Smooth muscle cell (in vitro differentiated cells): ENCODE measurements around the gene PPFIA2. TPM values are rescaled to one million over a fixed set of nuclear protein-coding genes. Genes with fewer than 3 reads are reported as not detected.

ENCODE experiments used
- DNase-seq: peaks from one replicate; lab custom pipeline; 2025; ENCODE audit not compliant: unreplicated experiment; lab: John Stamatoyannopoulos, UW
- H2AFZ ChIP-seq: fragments of 200-600 bp; sonication (generic); 2 replicates; pipeline ENCODE4 v1.6.0; 2016; ENCODE audit warnings: antibody characterized with exemption, low read depth, mild to moderate bottlenecking
- H3F3A ChIP-seq: fragments of 200-600 bp; sonication (generic); 2 replicates; pipeline ENCODE4 v1.6.0; 2017; ENCODE audit warnings: antibody characterized with exemption, low read depth
- H3K27ac ChIP-seq: fragments of 200-600 bp; sonication (generic); 2 replicates; pipeline ENCODE4 v1.5.1; 2016; ENCODE audit warnings: low read depth, mild to moderate bottlenecking
- H3K27me3 ChIP-seq: fragments of 200-600 bp; sonication (generic); 2 replicates; pipeline ENCODE4 v1.6.1; 2016; ENCODE audit warnings: low read depth, mild to moderate bottlenecking
- H3K36me3 ChIP-seq: fragments of 200-600 bp; sonication (generic); 2 replicates; pipeline ENCODE4 v1.5.1; 2016; ENCODE audit warnings: low read depth
- H3K4me1 ChIP-seq: fragments of 200-600 bp; sonication (generic); 2 replicates; pipeline ENCODE4 v1.5.1; 2016; ENCODE audit warnings: low read depth
- H3K4me2 ChIP-seq: fragments of 200-600 bp; sonication (generic); 2 replicates; pipeline ENCODE4 v1.6.0; 2016; ENCODE audit warnings: mild to moderate bottlenecking
- H3K4me3 ChIP-seq: fragments of 200-600 bp; sonication (generic); 2 replicates; pipeline ENCODE4 v1.5.1; 2016; ENCODE audit warnings: mild to moderate bottlenecking
- H3K79me2 ChIP-seq: fragments of 200-600 bp; sonication (generic); 2 replicates; pipeline ENCODE4 v1.6.0; 2016; ENCODE audit warnings: low read depth, mild to moderate bottlenecking
- H3K9ac ChIP-seq: fragments of 200-600 bp; sonication (generic); 2 replicates; pipeline ENCODE4 v1.6.0; 2016; ENCODE audit warnings: low read depth
- H3K9me3 ChIP-seq: fragments of 200-600 bp; sonication (generic); replicated peaks from 2 replicates; pipeline ENCODE4 v1.5.1; 2016; ENCODE audit warnings: low read depth
- H4K20me1 ChIP-seq: fragments of 200-600 bp; sonication (generic); 2 replicates; pipeline ENCODE4 v1.6.0; 2016; ENCODE audit warnings: low read depth
- WGBS: methylation state at CpG from one replicate; pipeline ENCODE4 v1.1.7; 2016; ENCODE audit warnings: low lambda C conversion rate; 5-methylcytosine and 5-hydroxymethylcytosine counted together
- polyA plus RNA-seq: library from polyadenylated mRNA; unstranded; fragments of >200 nt; fragmentation: Nextera tagmentation; extraction: Ambion mirVana; gene quantifications from 2 replicates; pipeline ENCODE4 v1.2.1, GENCODE V29; 2016
- total RNA-seq: library from RNA; depleted of rRNA; stranded (reverse); fragments of >200 nt; gene quantifications from 2 replicates; pipeline ENCODE4 v1.2.3, GENCODE V29; 2014
- TF ChIP-seq, protein P1 (sequence below): fragments of 200-600 bp; sonication (generic); IDR thresholded peaks from 2 replicates; pipeline ENCODE4 v1.5.1; 2017; ENCODE audit warnings: borderline replicate concordance, mild to moderate bottlenecking, antibody characterized with exemption; ENCODE audit not compliant: insufficient read depth, poor library complexity, severe bottlenecking

Gene PPFIA2
- total and polyA plus RNA-seq, 2 experiments from 2014 or later, result not detected

DNA sequence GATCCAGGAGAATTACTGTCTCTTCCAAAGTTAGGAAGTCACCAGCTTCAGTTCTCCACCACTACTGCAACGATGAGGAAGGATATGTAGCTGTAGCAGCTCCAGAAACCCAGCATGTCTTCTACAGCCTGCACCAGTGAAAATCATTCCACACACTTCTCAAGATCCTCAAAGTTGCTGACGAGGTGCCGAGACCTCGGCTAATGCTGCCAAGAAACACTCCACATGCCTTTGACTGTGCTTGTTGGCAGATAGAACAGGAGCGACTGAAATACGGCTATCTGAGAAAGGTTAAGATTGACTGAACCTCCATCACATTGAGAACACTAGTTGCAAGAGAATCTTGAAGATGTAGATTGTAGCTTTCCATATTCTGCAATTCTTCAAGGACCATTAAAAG, 241.9 kb downstream of the PPFIA2 start:
- Histone ChIP-seq H3K9ac (no peak overlapping the region), H3K4me3 (no peak overlapping the region), H3K27ac (no peak overlapping the region), H3K4me1 (no peaks in the 10 kb centered on the region), H4K20me1 (no peaks in the 10 kb centered on the region), H3K4me2 (no peak overlapping the region), H3K36me3 (no peaks in the 10 kb centered on the region), H3K79me2 (no peaks in the 10 kb centered on the region), H2AFZ (no peak overlapping the region), H3K9me3 (no peaks in the 10 kb centered on the region), H3K27me3 (no peaks in the 10 kb centered on the region), H3F3A (no peaks in the 10 kb centered on the region)
- 90% methylated on average over 6 of the region's 6 CpGs for WGBS
- TF ChIP-seq, protein P1, sequence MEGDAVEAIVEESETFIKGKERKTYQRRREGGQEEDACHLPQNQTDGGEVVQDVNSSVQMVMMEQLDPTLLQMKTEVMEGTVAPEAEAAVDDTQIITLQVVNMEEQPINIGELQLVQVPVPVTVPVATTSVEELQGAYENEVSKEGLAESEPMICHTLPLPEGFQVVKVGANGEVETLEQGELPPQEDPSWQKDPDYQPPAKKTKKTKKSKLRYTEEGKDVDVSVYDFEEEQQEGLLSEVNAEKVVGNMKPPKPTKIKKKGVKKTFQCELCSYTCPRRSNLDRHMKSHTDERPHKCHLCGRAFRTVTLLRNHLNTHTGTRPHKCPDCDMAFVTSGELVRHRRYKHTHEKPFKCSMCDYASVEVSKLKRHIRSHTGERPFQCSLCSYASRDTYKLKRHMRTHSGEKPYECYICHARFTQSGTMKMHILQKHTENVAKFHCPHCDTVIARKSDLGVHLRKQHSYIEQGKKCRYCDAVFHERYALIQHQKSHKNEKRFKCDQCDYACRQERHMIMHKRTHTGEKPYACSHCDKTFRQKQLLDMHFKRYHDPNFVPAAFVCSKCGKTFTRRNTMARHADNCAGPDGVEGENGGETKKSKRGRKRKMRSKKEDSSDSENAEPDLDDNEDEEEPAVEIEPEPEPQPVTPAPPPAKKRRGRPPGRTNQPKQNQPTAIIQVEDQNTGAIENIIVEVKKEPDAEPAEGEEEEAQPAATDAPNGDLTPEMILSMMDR, result no peak
- no peak for DNase-seq

- TF ChIP-seq, protein P1, result no peak
- H3K4me3 ChIP-seq, result no peak overlapping the region
- no peaks in the 10 kb centered on the region for H3K79me2 ChIP-seq
- H4K20me1 ChIP-seq, result no peaks in the 10 kb centered on the region
- peak overlapping the region; percentile 93 for H3K27ac ChIP-seq
- H3K9ac ChIP-seq, result no peak overlapping the region
- no peak overlapping the region for H2AFZ ChIP-seq
- peak overlapping the region; percentile 61 for H3K4me2 ChIP-seq
- H3K36me3 ChIP-seq, result no peaks in the 10 kb centered on the region
- H3F3A ChIP-seq, result peaks cover 9% of the 10 kb centered on the region
- no peak for DNase-seq
- peaks cover 9% of the 10 kb centered on the region for H3K4me1 ChIP-seq
- no peaks in the 10 kb centered on the region for H3K27me3 ChIP-seq
- WGBS, result 23% methylated on average over 3 of the region's 3 CpGs
- H3K9me3 ChIP-seq, result peaks cover 8% of the 10 kb centered on the region
Observed at GRCh38 chr12:81502912-81503695, 256.0 kb downstream of the PPFIA2 start.

GRCh38 chr12:81500788-81501187, 258.4 kb downstream of the PPFIA2 start:
- Histone ChIP-seq H3K4me2 (no peak overlapping the region), H3K9me3 (peaks cover 8% of the 10 kb centered on the region), H3K27ac (peak overlapping the region; percentile 93), H3K9ac (no peak overlapping the region), H3F3A (peaks cover under 1% of the 10 kb centered on the region), H3K79me2 (no peaks in the 10 kb centered on the region), H3K4me3 (no peak overlapping the region), H2AFZ (peak overlapping the region; percentile 34), H3K36me3 (no peaks in the 10 kb centered on the region), H3K4me1 (peaks cover 5% of the 10 kb centered on the region), H4K20me1 (no peaks in the 10 kb centered on the region), H3K27me3 (no peaks in the 10 kb centered on the region)
- TF ChIP-seq, protein P1, result no peak
- DNase-seq, result no peak
- WGBS, result 74% methylated on average over 2 of the region's 2 CpGs

- H3K27ac ChIP-seq, result no peak overlapping the region
- 85% methylated on average over 4 of the region's 4 CpGs for WGBS
- H4K20me1 ChIP-seq, result no peaks in the 10 kb centered on the region
Observed at GRCh38 chr12:81499809-81500208, 259.3 kb downstream of the PPFIA2 start.

More at GRCh38 chr12:81499809-81500208, 259.3 kb downstream of the PPFIA2 start:
- no peak for DNase-seq
- TF ChIP-seq, protein P1, result no peak
- no peaks in the 10 kb centered on the region for H3F3A ChIP-seq
- H3K4me3 ChIP-seq, result no peak overlapping the region
- H3K4me2 ChIP-seq, result no peak overlapping the region
- H3K4me1 ChIP-seq, result peaks cover 5% of the 10 kb centered on the region
- H3K79me2 ChIP-seq, result no peaks in the 10 kb centered on the region
- H2AFZ ChIP-seq, result peak overlapping the region; percentile 44
- no peak overlapping the region for H3K9ac ChIP-seq
- peaks cover 8% of the 10 kb centered on the region for H3K9me3 ChIP-seq
- no peaks in the 10 kb centered on the region for H3K27me3 ChIP-seq
- H3K36me3 ChIP-seq, result no peaks in the 10 kb centered on the region
